NCI-H2081 treated with DMSO at 0.1 percent for 48 hours (cell line): ENCODE results near the gene PDZD2.
"Not testable (repeated sequence)": the region's sequence is repeated elsewhere in the genome, so short reads cannot be mapped to it uniquely, and the experiment has no call there.

Source experiments
- DNase-seq: peaks from one replicate; lab custom pipeline; 2025; lab: John Stamatoyannopoulos, UW

Gene PDZD2

GRCh38 chr5:31770132-31770720, 131.3 kb downstream of the PDZD2 start:
- DNase-seq = no peak

GRCh38 chr5:31770998-31771397, 132.1 kb downstream of the PDZD2 start:
- DNase-seq = no peak

DNA sequence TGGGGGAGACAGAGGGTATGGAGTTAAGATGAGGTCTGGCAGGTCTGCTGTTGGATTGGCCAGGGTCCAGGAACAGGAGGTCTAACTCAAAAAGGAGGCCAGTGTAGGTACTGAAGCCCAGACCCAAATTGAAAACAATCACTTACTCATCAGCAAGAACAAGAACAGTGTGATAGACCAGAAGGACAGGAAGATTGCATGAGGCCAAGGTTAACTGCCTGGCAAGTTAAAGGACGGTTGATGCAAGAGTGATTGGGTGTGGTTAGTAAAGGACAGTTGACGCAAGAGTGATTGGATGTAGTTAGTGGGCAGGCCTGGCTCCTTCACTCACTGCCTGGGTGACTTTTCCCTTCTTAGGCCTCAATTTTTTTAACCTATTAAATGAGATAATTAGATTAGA, 132.6 kb downstream of the PDZD2 start:
- no peak for DNase-seq

DNA sequence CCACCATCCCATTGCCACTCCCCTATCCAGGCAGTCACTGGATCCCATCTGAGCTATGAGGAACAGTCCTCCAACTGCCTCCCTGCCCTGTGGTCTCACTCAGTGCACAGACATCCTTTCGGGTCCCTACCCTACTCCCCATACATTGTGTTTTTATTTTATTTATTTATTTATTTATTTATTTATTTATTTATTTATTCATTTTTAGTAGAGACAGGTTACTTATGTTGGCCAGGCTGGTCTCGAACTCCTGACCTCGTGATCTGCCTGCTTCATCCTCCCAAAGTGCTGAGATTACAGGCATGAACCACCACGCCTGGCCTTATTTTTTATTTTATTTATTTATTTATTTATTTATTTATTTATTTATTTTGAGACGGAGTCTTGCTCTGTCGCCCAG, 137.4 kb downstream of the PDZD2 start:
- not testable (repeated sequence) for DNase-seq

DNA sequence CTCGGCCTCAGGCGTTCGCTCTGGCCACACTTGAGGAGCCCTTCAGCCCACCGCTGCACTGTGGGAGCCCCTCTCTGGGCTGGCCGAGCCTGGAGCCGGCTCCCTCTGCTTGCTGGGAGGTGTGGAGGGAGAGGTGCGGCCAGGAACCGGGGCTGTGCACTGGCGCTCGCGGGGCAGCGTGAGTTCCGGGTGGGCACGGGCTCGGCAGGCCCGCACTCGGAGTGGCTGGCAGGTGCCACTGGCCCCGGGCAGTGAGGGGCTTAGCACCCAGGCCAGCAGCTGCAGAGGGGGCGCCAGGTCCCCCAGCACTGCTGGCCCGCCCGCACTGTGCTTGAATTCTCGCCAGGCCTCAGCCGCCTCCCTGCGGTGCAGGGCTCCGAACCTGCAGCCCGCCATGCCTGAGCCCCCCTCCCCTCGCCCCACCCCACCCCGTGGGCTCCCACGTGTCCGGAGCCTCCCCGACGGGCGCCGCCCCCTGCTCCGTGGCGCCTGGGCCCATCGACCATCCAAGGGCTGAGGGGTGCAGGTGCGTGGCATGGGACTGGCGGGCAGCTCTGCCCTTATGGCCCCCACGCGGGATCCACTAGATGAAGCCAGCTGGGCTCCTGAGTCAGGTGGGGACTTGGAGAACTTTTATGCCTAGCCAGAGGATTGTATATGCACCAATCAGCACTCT, 138.2 kb downstream of the PDZD2 start:
- DNase-seq = no peak

DNA sequence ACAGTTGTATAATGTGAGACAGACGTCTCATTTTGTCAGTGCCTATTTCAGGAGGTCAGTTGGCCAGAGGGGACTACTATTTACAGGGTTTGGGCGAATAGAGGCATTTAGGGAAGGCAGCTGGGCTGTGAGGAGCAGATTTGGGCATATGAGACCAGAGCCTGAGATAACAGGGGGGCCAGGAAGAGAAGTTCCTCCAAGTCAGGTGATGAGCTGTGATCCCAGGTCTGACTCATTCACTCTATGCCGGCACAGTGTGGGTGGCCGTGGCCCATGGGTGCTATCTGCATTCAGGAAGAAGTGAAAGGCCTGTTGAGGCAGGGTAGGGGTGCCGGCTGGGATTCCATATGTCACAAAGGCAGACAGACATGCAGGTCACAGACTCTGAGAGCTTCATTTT, 142.8 kb downstream of the PDZD2 start:
- DNase-seq = no peak

DNA sequence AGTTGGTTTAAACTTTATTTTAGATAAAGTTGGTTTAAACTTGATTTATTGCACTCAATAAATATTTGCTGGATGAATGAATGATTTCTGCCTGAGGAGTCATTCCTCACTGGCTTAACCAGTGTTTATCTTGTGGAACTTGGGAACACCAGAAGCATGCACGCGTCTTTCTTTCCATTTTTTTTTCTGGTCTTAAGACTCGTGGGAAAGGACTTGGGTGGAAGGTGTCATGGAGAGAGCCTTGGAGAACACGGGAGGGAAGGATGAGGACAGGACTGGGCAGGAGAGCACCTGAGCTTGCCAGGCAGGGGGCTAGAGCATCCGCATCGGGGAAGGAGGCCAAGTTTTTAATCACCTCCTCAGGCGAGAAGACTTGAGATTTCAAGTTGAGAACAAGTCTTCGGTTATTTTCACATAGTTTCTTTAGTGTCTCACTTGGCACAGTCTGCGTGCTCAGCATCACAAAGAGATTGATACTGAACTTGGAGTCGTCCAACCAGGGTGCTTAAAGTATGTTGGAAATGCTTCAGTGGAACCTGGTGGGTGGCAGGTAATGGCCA, 144.2 kb downstream of the PDZD2 start:
- DNase-seq = no peak

DNA sequence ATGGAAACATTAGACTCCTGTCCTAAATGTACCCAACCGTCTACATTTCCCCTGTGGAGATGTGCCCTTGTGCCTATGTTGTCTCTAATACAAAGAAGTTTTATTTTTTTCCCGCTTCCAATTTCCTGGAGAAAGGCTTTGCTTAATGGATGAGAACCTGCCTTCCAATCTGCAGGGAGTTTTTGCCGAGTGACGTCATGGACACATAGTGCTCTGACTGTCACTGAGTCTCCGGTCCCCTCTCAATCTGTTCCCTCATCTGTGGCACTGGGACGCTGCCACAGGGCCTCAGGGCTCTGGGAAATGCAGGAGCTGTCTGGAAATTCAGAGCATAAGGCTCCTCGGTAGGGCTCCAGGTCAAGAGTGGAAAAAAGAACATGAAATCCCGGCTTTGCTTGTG, 144.8 kb downstream of the PDZD2 start:
- no peak for DNase-seq

GRCh38 chr5:31786090-31786631, 147.2 kb downstream of the PDZD2 start:
- no peak for DNase-seq

- no peak for DNase-seq
These were observed 155.1 kb downstream of the PDZD2 start for GRCh38 chr5:31794009-31794408.

- no peak for DNase-seq
These were observed 159.2 kb downstream of the PDZD2 start for GRCh38 chr5:31798168-31798567.

GRCh38 chr5:31800351-31800750, 161.4 kb downstream of the PDZD2 start:
- no peak for DNase-seq

DNA sequence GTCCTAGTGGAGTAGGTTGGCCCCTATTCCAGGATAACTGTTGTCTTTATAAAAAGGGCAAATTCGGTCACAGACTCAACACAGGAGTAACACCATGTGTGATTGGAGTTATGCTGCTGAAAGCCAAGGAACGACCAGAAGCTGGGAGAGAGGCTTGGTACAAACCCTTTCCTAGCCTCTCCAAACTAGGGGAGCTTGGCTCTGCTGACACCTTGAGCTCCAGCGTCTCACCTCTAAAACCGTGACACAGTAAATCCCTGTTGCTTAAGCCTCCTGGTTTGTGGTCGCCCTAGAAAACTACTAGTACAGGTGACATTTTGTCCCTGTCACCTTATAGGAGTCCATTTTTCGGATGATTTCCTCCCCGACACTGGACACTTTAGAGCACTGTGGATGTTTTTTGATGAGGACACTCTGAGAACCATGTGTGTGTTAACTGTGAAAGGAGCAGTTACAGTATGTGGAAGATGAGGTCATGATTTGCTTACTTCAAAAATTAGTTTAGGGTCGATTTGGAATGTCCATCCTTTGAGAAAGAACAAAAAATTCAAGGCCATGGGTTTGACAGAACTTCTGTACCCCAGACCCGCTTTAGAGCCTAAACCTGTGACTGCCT, 167.0 kb downstream of the PDZD2 start:
- no peak for DNase-seq

GRCh38 chr5:31806561-31806960, 167.6 kb downstream of the PDZD2 start:
- no peak for DNase-seq

GRCh38 chr5:31807789-31808540, 169.0 kb downstream of the PDZD2 start:
- DNase-seq = no peak

DNA sequence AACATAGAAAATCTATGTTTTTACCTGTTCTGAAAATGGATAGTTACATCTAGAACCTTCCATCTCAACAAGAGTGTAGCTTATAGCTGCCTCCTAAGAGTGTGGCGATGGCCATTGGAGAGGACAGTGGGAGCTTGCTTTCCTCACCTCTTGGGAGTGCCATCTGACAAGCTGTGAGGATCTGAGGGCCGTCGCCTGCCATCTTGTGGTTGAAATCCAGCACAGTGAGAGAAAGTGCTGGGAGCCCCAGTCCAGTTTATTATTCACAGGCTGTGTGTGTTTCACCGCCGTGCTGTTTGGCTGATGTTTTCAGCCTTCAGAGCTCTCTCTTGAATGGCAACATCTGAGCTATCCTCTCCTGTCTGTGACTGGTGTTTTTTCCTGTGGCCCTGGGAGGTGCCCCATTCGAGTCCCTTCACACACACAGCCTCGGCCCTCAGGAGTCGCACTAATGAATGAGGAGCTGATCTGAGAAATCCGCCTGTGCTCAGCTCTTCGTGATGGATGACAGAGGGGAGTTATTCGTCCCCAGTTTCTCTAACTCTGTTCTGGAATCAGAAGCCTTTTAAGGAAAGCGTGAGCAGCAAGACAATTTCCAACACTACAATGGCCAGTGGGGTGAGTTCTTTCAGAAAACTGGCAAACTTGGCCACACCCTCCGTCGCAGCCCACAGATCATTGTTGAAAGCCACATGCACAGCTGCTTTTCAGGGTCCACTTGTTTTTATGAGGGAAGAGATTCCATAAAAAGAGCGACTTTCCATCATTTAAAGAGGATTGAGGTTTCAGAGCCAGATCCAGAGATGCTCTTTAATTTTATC, 170.3 kb downstream of the PDZD2 start:
- DNase-seq = peak; percentile 55

GRCh38 chr5:31811210-31811609, 172.3 kb downstream of the PDZD2 start:
- DNase-seq = no peak

GRCh38 chr5:31815376-31815775, 176.4 kb downstream of the PDZD2 start:
- no peak for DNase-seq

DNA sequence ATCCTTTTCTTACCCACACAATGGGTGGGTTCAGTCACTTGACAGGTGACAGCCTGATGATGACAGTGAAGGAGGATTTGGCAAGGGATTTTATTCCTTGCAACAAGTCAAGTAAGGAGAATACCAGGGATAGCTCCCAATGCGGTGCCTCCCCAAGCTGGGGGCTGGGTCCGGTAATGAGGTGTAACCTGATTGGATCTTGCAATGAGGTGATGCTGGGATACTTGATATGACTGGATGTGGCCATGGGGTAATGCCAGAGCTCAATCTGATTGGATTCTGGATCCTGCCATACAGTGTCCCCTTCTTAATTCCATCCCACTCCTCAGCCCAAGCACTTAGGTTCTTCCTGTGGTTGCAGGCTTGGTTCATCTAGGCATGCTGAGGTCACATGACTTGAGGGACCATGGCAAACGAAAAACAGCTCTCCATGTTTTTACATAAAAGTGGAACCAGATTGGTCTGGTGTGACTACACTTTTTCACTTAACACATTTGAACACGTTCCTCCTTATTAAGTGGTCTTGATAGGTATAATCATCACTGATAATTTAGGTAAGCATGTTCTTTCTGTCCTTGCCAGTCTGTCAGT, 181.1 kb downstream of the PDZD2 start:
- no peak for DNase-seq

GRCh38 chr5:31823472-31823871, 184.5 kb downstream of the PDZD2 start:
- no peak for DNase-seq
